HUES6 (cell line): ENCODE measurements around the gene ST8SIA1.

Experiments used
- H3K27ac ChIP-seq: 2 replicates; pipeline ENCODE4 v1.7.0; 2013; ENCODE audit warnings: low read depth, mild to moderate bottlenecking, low read length, inconsistent platforms
- H3K27me3 ChIP-seq: 2 replicates; pipeline ENCODE4 v1.6.1; 2013; ENCODE audit warnings: low read length; ENCODE audit not compliant: control insufficient read depth, insufficient read depth
- H3K36me3 ChIP-seq: 2 replicates; pipeline ENCODE4 v1.6.1; 2013; ENCODE audit warnings: low read length; ENCODE audit not compliant: control insufficient read depth, insufficient read depth
- H3K4me1 ChIP-seq: 2 replicates; pipeline ENCODE4 v1.6.1; 2013; ENCODE audit warnings: low read length; ENCODE audit not compliant: control insufficient read depth, insufficient read depth
- H3K4me3 ChIP-seq: 2 replicates; pipeline ENCODE4 v1.5.1; 2013; ENCODE audit warnings: low read depth, low read length
- H3K9ac ChIP-seq: one replicate; pipeline ENCODE4 v1.6.1; 2013; ENCODE audit warnings: mild to moderate bottlenecking, low read length
- H3K9me3 ChIP-seq: 2 replicates; pipeline ENCODE4 v1.6.1; 2013; ENCODE audit warnings: low read depth, low read length; ENCODE audit not compliant: control insufficient read depth, insufficient read depth

The ST8SIA1 gene

DNA sequence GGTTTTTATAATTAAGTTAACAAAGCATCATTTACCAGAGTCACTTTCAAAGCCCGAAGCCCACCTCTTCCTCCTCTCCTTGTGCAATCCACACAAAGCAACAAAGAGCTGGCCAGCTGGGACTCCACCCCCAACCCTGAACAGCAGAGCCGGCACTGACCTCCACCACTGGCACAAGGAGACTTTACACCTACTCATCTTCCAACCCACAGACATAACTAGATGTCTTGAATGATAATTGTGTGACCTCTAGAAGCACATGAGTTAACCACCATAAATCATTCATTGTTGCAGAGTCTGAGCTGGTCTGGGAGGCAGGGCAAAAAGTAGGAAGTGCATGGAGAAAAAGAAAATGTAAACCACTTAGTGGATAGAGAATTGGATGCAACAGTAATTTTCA lies 72.2 kb downstream of the ST8SIA1 start:
- Histone ChIP-seq H3K27me3 (no peaks in the 10 kb centered on the region), H3K4me3 (no peak overlapping the region), H3K36me3 (no peaks in the 10 kb centered on the region), H3K4me1 (peaks cover 15% of the 10 kb centered on the region), H3K27ac (no peak overlapping the region), H3K9me3 (no peaks in the 10 kb centered on the region), H3K9ac (no peak overlapping the region)

- H3K4me3 ChIP-seq, result no peak overlapping the region
- no peak overlapping the region for H3K9ac ChIP-seq
- H3K9me3 ChIP-seq, result no peaks in the 10 kb centered on the region
- no peaks in the 10 kb centered on the region for H3K27me3 ChIP-seq
- H3K36me3 ChIP-seq, result no peaks in the 10 kb centered on the region
- peaks cover 20% of the 10 kb centered on the region for H3K4me1 ChIP-seq
- no peak overlapping the region for H3K27ac ChIP-seq
Measured at GRCh38 chr12:22257100-22257499, 77.4 kb downstream of the ST8SIA1 start.

DNA sequence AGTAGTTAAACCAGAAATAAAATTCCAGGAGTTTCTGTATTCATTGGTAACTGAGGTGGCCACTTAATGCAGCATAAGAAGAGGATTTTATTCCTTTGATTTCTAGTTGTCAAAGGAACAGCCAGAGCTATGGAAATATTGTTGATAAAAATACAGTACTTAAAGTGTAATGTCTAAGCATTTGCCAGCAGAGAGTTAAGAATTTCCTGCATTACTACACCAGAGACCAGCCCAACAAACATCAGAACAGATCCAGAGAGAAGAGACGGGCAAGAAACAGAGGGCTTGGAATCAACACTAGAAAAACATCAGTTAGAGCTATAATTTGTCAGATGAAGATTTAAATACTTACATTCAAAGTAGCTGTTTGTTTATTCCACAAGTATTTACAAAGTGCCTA lies 77.9 kb downstream of the ST8SIA1 start:
- Histone ChIP-seq H3K27me3 (no peaks in the 10 kb centered on the region), H3K27ac (no peak overlapping the region), H3K4me1 (peaks cover 18% of the 10 kb centered on the region), H3K4me3 (no peak overlapping the region), H3K36me3 (no peaks in the 10 kb centered on the region), H3K9me3 (no peaks in the 10 kb centered on the region), H3K9ac (no peak overlapping the region)

DNA sequence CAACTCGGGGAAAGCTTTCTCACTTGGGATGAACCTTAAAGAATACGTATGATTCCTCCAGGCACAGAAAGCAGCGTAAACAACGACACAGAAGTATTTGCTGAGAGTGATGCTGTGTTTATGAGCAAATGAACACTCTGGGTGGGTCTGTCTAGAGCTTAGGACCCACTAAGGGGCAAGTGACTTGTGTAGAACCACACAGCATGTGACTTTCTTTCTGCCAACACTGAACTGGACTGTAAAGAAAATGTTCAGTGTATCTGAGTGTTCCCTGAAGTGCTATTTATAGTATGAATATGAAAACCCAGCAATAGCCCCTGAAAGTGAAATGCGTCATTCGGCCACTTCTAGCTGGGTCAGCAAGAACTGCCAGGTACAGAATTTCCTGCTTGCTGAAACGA lies 78.5 kb downstream of the ST8SIA1 start:
- no peak overlapping the region for H3K9ac ChIP-seq
- no peaks in the 10 kb centered on the region for H3K27me3 ChIP-seq
- H3K36me3 ChIP-seq, result no peaks in the 10 kb centered on the region
- H3K9me3 ChIP-seq, result no peaks in the 10 kb centered on the region
- peaks cover 18% of the 10 kb centered on the region for H3K4me1 ChIP-seq
- H3K27ac ChIP-seq, result no peak overlapping the region
- H3K4me3 ChIP-seq, result no peak overlapping the region

DNA sequence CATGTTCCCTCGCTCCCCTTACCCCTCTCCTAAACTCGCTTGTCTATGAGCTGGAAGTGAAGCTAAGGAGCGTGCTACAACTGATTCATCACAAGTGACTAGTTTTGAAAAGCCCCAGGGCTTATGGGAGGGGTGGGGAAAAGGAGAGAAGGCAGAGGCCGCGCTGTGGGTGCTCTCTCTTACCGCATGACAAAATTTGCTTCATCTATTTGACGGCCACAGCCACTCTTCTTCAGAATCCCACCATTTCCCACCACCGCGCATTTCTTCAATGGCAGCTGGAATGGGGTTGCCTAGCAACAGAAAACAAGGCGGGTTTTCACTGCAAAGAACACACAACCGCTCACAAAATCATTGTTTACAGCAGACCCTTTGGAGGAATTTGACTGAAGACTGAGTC lies 79.4 kb downstream of the ST8SIA1 start:
- no peaks in the 10 kb centered on the region for H3K36me3 ChIP-seq
- no peak overlapping the region for H3K9ac ChIP-seq
- no peak overlapping the region for H3K4me3 ChIP-seq
- H3K4me1 ChIP-seq, result peaks cover 18% of the 10 kb centered on the region
- no peaks in the 10 kb centered on the region for H3K27me3 ChIP-seq
- H3K9me3 ChIP-seq, result no peaks in the 10 kb centered on the region
- H3K27ac ChIP-seq, result no peak overlapping the region

DNA sequence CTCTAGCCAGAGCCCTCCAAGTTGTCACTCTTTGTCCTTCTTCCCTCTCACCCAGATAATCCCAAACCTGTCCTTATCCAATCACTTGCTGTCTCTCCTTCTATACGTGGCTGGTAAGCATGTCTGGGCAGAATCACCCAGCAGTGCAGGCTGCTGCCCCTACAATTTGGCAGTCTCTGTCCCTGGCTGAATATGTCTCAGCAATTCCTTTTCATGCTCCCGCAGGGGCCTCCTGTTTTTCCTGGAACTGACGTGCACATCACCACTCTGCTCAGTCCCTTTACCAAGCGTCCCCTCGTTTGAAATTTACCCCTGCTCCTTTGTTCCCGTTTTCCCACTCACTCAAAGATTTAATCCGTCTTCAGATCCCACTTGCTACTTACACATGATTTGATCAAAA lies 80.0 kb downstream of the ST8SIA1 start:
- Histone ChIP-seq H3K36me3 (no peaks in the 10 kb centered on the region), H3K27ac (no peak overlapping the region), H3K9me3 (no peaks in the 10 kb centered on the region), H3K4me1 (peaks cover 18% of the 10 kb centered on the region), H3K4me3 (no peak overlapping the region), H3K9ac (no peak overlapping the region), H3K27me3 (no peaks in the 10 kb centered on the region)

DNA sequence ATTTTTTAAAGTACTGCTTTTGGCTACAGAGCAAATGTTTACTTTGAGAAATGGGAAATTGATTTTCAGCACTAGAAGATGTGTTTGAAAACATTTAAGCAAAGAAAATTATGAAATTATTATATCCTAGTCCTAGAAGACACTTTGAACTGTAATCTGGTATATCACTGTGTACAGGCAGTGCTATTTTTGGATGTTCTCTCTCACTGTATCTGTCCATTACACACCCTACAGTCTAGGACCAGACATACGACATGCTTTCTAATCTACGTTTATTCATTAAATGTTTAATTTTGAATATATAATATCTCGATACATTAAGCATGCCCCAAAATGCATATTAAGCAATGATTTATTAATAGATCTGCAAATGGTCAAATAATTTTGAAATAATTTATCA lies 82.5 kb downstream of the ST8SIA1 start:
- no peaks in the 10 kb centered on the region for H3K9me3 ChIP-seq
- H3K4me3 ChIP-seq, result no peak overlapping the region
- H3K4me1 ChIP-seq, result peaks cover 18% of the 10 kb centered on the region
- H3K27me3 ChIP-seq, result no peaks in the 10 kb centered on the region
- no peak overlapping the region for H3K27ac ChIP-seq
- no peak overlapping the region for H3K9ac ChIP-seq
- no peaks in the 10 kb centered on the region for H3K36me3 ChIP-seq

DNA sequence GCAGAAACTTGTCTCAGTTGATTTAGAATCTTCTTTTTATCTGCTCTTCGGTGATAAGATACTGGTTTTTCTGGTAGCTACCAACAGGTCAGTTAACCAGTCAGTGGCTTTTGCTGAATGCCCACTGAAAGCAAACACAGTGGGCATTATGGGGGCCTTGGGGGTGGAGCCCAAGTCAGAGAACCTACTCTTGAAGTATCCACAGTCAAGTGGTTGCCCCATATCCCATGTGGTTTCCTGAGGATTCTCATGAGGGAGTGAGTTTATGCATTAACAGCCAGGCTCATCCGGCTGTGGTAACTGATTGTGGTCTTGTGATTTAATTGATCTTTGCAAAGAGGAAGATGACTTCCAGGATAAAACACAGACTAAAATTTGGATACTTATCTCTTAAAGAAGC lies 83.7 kb downstream of the ST8SIA1 start:
- no peaks in the 10 kb centered on the region for H3K27me3 ChIP-seq

GRCh38 chr12:22248571-22249115 lies 85.9 kb downstream of the ST8SIA1 start:
- no peak overlapping the region for H3K4me3 ChIP-seq
- no peaks in the 10 kb centered on the region for H3K27me3 ChIP-seq
- no peaks in the 10 kb centered on the region; the same call in 1 of the 2 replicates for H3K4me1 ChIP-seq
- H3K9me3 ChIP-seq, result no peaks in the 10 kb centered on the region
- no peak overlapping the region for H3K27ac ChIP-seq
- no peak overlapping the region for H3K9ac ChIP-seq
- H3K36me3 ChIP-seq, result no peaks in the 10 kb centered on the region

More for the DNA sequence above, 83.7 kb downstream of the ST8SIA1 start:
- no peaks in the 10 kb centered on the region for H3K36me3 ChIP-seq
- peaks cover 13% of the 10 kb centered on the region for H3K4me1 ChIP-seq
- no peak overlapping the region for H3K4me3 ChIP-seq
- H3K9me3 ChIP-seq, result no peaks in the 10 kb centered on the region
- no peak overlapping the region for H3K27ac ChIP-seq
- no peak overlapping the region for H3K9ac ChIP-seq

- no peaks in the 10 kb centered on the region for H3K9me3 ChIP-seq
- no peak overlapping the region for H3K27ac ChIP-seq
- no peak overlapping the region for H3K4me3 ChIP-seq
- H3K27me3 ChIP-seq, result no peaks in the 10 kb centered on the region
- no peaks in the 10 kb centered on the region for H3K36me3 ChIP-seq
- H3K4me1 ChIP-seq, result no peaks in the 10 kb centered on the region; the same call in 1 of the 2 replicates
- no peak overlapping the region for H3K9ac ChIP-seq
Measured at GRCh38 chr12:22248121-22248520, 86.4 kb downstream of the ST8SIA1 start.

GRCh38 chr12:22246217-22246846 lies 88.2 kb downstream of the ST8SIA1 start:
- no peaks in the 10 kb centered on the region for H3K9me3 ChIP-seq
- no peak overlapping the region for H3K4me3 ChIP-seq
- H3K27me3 ChIP-seq, result no peaks in the 10 kb centered on the region

More at GRCh38 chr12:22246217-22246846, 88.2 kb downstream of the ST8SIA1 start:
- Histone ChIP-seq H3K36me3 (no peaks in the 10 kb centered on the region), H3K9ac (peak overlapping the region; percentile 27), H3K27ac (peak overlapping the region; percentile 46; the same call in 1 of the 2 replicates), H3K4me1 (no peaks in the 10 kb centered on the region; the same call in 1 of the 2 replicates)
